BE2C (cell line): ENCODE measurements around the gene LMO2.

Experiments
- DNase-seq: peaks from one replicate; pipeline ENCODE4 v3.0.0-alpha.2; 2020
- H3K27me3 ChIP-seq: fragments of 250-450 bp; sonication (Bioruptor Pico); 2 replicates; pipeline ENCODE4 v1.5.1; 2020; ENCODE audit warnings: mild to moderate bottlenecking
- H3K36me3 ChIP-seq: fragments of 250-450 bp; sonication (Bioruptor Pico); 2 replicates; pipeline ENCODE4 v1.5.1; 2020; ENCODE audit warnings: mild to moderate bottlenecking
- H3K4me1 ChIP-seq: fragments of 250-450 bp; sonication (Bioruptor Pico); 2 replicates; pipeline ENCODE4 v1.5.1; 2020
- H3K4me3 ChIP-seq: 2 replicates; pipeline ENCODE4 v1.5.1; 2011; ENCODE audit warnings: low read depth, low read length
- H3K9me3 ChIP-seq: fragments of 250-450 bp; sonication (Bioruptor Pico); 2 replicates; pipeline ENCODE4 v1.5.1; 2020
- TF ChIP-seq, protein P1 (sequence below): IDR thresholded peaks from 2 replicates; pipeline ENCODE4 v1.5.1; 2012; ENCODE audit warnings: mild to moderate bottlenecking, low read depth, low read length

LMO2 gene

DNA sequence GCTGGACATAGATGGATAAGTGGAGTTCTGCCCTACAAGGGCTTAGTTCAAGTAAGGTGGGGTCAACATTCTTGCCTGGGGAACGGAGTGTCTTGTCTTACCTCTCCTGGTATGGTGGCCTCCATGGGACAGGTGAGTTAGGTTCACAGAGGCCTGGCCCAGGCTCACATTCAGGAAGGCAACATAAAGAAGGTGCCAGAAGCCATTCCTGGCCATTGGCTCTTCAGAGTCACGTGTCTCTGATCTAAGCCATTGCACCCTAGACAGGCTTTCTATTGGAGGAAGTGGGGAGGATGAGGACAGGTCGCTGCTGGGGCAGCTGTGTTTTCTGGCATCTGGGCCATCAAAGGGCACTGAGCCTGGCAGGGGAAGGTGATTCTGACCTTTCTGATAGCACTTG lies 14.8 kb downstream of the LMO2 start:
- Histone ChIP-seq H3K36me3 (no peaks in the 10 kb centered on the region), H3K4me1 (no peaks in the 10 kb centered on the region), H3K9me3 (no peaks in the 10 kb centered on the region), H3K4me3 (no peak overlapping the region), H3K27me3 (no peaks in the 10 kb centered on the region)
- DNase-seq, result no peak
- TF ChIP-seq, protein P1, sequence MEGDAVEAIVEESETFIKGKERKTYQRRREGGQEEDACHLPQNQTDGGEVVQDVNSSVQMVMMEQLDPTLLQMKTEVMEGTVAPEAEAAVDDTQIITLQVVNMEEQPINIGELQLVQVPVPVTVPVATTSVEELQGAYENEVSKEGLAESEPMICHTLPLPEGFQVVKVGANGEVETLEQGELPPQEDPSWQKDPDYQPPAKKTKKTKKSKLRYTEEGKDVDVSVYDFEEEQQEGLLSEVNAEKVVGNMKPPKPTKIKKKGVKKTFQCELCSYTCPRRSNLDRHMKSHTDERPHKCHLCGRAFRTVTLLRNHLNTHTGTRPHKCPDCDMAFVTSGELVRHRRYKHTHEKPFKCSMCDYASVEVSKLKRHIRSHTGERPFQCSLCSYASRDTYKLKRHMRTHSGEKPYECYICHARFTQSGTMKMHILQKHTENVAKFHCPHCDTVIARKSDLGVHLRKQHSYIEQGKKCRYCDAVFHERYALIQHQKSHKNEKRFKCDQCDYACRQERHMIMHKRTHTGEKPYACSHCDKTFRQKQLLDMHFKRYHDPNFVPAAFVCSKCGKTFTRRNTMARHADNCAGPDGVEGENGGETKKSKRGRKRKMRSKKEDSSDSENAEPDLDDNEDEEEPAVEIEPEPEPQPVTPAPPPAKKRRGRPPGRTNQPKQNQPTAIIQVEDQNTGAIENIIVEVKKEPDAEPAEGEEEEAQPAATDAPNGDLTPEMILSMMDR, result no peak

DNA sequence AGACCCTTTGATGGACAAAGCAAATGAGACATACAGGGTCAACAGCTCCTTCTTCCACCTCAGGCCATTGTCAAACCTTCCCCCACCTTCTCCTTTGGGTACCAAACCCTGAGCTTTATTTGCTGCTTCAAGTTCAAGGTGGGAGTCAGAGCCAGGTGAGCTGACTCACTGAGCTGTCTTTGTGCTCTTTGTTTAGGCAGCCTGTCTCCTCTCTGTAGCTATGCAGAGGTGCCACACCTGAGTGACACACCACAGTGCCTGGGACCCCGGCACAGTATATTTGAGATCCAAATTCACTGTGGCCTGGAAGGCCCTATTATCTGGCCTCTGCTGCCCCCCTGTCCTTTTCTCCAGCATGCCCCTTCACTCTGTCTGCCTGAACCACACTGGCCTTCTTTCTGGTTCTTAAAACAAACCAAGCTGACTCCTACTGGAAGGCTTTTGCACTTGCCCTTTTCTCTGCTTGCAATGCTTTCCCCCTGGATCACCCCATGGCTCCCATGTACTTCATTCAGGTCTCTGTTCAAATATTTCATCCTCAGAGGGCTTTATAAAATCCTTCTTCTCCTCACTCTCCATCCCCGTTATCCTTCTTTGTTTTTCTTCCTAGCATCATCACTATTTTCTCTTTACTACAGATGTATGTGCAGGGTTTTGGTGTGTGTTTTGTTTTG lies 16.1 kb downstream of the LMO2 start:
- peaks cover under 1% of the 10 kb centered on the region; the same call in 1 of the 2 replicates for H3K27me3 ChIP-seq
- no peaks in the 10 kb centered on the region for H3K36me3 ChIP-seq
- no peak for DNase-seq
- no peak overlapping the region for H3K4me3 ChIP-seq
- no peaks in the 10 kb centered on the region for H3K9me3 ChIP-seq
- TF ChIP-seq, protein P1, result no peak
- no peaks in the 10 kb centered on the region for H3K4me1 ChIP-seq

DNA sequence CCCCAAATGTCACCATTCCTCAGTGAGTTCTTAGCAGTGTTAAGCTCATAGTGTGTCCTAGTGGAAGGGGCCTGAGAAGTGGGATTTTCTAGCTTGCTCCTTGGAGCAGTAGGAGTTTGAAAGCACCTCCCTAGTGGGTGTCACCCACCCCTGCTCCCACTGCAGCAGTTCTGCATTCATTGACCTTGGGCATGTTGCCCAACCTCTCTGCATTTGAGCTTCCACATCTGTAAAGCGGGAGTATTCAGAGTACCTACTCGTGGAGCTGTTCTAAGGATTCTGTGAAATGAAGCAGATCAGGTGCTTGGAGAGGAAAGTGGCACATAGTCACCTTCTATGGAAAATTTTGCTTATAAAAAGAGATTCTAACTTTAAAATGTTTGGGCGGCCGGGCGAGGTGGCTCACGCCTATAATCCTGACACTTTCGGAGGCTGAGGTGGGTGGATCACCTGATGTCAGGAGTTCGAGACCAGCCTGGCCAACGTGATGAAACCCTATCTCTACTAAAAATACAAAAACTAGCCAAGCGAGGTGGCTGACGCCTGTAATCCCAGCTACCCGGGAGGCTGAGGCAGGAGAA lies 16.9 kb downstream of the LMO2 start:
- Histone ChIP-seq H3K36me3 (no peaks in the 10 kb centered on the region), H3K9me3 (no peaks in the 10 kb centered on the region), H3K27me3 (peaks cover 7% of the 10 kb centered on the region; the same call in 1 of the 2 replicates), H3K4me3 (no peak overlapping the region), H3K4me1 (no peaks in the 10 kb centered on the region)
- DNase-seq, result no peak
- TF ChIP-seq, protein P1, result no peak

DNA sequence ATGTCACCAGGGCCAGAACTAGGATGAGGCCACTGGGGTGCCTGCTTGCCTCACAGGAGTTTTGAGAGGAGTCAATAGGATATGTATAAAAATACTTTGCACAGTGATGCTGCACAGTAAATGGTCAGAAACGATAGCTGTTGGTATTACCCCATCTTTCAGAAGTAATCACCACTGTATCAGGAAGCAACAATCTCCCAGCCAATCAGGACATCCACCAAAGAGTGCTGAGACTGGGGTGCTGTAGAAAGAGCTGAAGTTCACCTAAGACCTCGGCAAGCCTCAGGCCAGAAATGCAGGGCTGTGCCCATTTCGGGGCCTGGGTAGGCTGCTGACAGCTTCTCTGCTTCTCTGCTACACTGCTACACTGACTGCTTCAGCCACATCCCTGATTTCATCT lies 17.4 kb downstream of the LMO2 start:
- H3K4me3 ChIP-seq, result no peak overlapping the region
- H3K27me3 ChIP-seq, result peaks cover 7% of the 10 kb centered on the region; the same call in 1 of the 2 replicates
- no peaks in the 10 kb centered on the region for H3K4me1 ChIP-seq
- DNase-seq, result no peak
- TF ChIP-seq, protein P1, result no peak
- no peaks in the 10 kb centered on the region for H3K36me3 ChIP-seq
- no peaks in the 10 kb centered on the region for H3K9me3 ChIP-seq

GRCh38 chr11:33869481-33870422 lies 22.1 kb downstream of the LMO2 start:
- Histone ChIP-seq H3K4me1 (no peaks in the 10 kb centered on the region), H3K27me3 (peaks cover 30% of the 10 kb centered on the region), H3K4me3 (peak overlapping the region; percentile 60), H3K9me3 (no peaks in the 10 kb centered on the region), H3K36me3 (no peaks in the 10 kb centered on the region)
- TF ChIP-seq, protein P1, result no peak
- peak; percentile 17 for DNase-seq
